HEK293 (cell line): ENCODE measurements around the gene ZKSCAN8.

Source experiments
- CTCF ChIA-PET: fragments of 350-600 bp; formaldehyde crosslinking; extraction: SDS; loops from one replicate; lab custom pipeline; 2021; ENCODE audit warnings: antibody characterized with exemption; lab: Yijun Ruan, JAX
- POLR2A ChIA-PET: fragments of 300-600 bp; formaldehyde crosslinking; extraction: SDS; loops from one replicate; lab custom pipeline; 2020; ENCODE audit warnings: antibody characterized with exemption, inconsistent platforms; lab: Yijun Ruan, JAX
- H3K27ac ChIP-seq: fragments of 200-500 bp; sonication (Bioruptor generic); 2 replicates; pipeline ENCODE4 v1.5.1; 2014; ENCODE audit warnings: low read depth, low read length, control low read depth, inconsistent platforms; ENCODE audit errors: extremely low read depth
- H3K36me3 ChIP-seq, 2 experiments: fragments of 200-500 bp in 1 of 2; sonication (Bioruptor generic) in 1 of 2; 1 replicate in 1 of 2; 2 replicates in 1 of 2; pipeline ENCODE4 v1.5.1; 2014 to 2017; ENCODE audit warnings: inconsistent platforms in 2 of 2, low read length in 2 of 2; ENCODE audit not compliant: control insufficient read depth in 2 of 2, insufficient read depth in 1 of 2
- H3K4me1 ChIP-seq: fragments of 200-500 bp; sonication (Bioruptor generic); 2 replicates; pipeline ENCODE4 v1.5.1; 2014; ENCODE audit warnings: mild to moderate bottlenecking, low read length, inconsistent platforms; ENCODE audit not compliant: control insufficient read depth, insufficient read depth
- H3K4me3 ChIP-seq: 2 replicates; pipeline ENCODE4 v1.5.1; 2011; ENCODE audit warnings: low read depth, mild to moderate bottlenecking, control low read depth, low read length, moderate library complexity
- H3K9me3 ChIP-seq: fragments of 200-500 bp; sonication (Bioruptor generic); 2 replicates; pipeline ENCODE4 v1.5.1; 2014; ENCODE audit warnings: low read depth, low read length, inconsistent platforms; ENCODE audit not compliant: control insufficient read depth, insufficient read depth
- KLF10 ChIP-seq: fragments of 450-650 bp; IDR thresholded peaks from 2 replicates; pipeline ENCODE4 v1.5.1; 2018; ENCODE audit warnings: missing biosample characterization, mild to moderate bottlenecking, missing genetic modification characterization
- MYNN ChIP-seq: fragments of 450-650 bp; formaldehyde crosslinking; IDR thresholded peaks from 2 replicates; pipeline ENCODE4 v1.5.1; 2016; ENCODE audit warnings: missing biosample characterization, missing genetic modification characterization, borderline replicate concordance
- MZF1 ChIP-seq: fragments of 450-650 bp; formaldehyde crosslinking; IDR thresholded peaks from 2 replicates; pipeline ENCODE4 v1.5.1; 2017; ENCODE audit warnings: missing biosample characterization, missing genetic modification characterization, borderline replicate concordance
- PRDM4 ChIP-seq: fragments of 450-650 bp; formaldehyde crosslinking; IDR thresholded peaks from 2 replicates; pipeline ENCODE4 v1.5.1; 2017; ENCODE audit warnings: missing biosample characterization, missing genetic modification characterization
- SP2 ChIP-seq: fragments of 450-650 bp; formaldehyde crosslinking; IDR thresholded peaks from 2 replicates; pipeline ENCODE4 v1.5.1; 2016; ENCODE audit warnings: missing biosample characterization, missing genetic modification characterization
- ZBTB44 ChIP-seq: fragments of 450-650 bp; IDR thresholded peaks from 2 replicates; pipeline ENCODE4 v1.5.1; 2018; ENCODE audit warnings: missing biosample characterization, mild to moderate bottlenecking, missing genetic modification characterization
- ZNF148 ChIP-seq: fragments of 450-650 bp; formaldehyde crosslinking; IDR thresholded peaks from 2 replicates; pipeline ENCODE4 v1.5.0; 2017; ENCODE audit warnings: missing biosample characterization, missing genetic modification characterization, borderline replicate concordance
- ZNF157 ChIP-seq: fragments of 450-650 bp; formaldehyde crosslinking; IDR thresholded peaks from 2 replicates; pipeline ENCODE4 v1.5.1; 2016; ENCODE audit warnings: missing biosample characterization, missing genetic modification characterization
- ZNF175 ChIP-seq: fragments of 450-650 bp; formaldehyde crosslinking; IDR thresholded peaks from 2 replicates; pipeline ENCODE4 v1.5.1; 2016; ENCODE audit warnings: missing biosample characterization, missing genetic modification characterization
- ZNF449 ChIP-seq: fragments of 450-650 bp; formaldehyde crosslinking; IDR thresholded peaks from 2 replicates; pipeline ENCODE4 v1.5.1; 2017; ENCODE audit warnings: missing biosample characterization, mild to moderate bottlenecking, missing genetic modification characterization, moderate library complexity
- ZNF521 ChIP-seq: fragments of 450-650 bp; formaldehyde crosslinking; IDR thresholded peaks from 2 replicates; pipeline ENCODE4 v1.5.1; 2017; ENCODE audit warnings: missing biosample characterization, mild to moderate bottlenecking, missing genetic modification characterization
- ZNF600 ChIP-seq: fragments of 450-650 bp; formaldehyde crosslinking; IDR thresholded peaks from 2 replicates; pipeline ENCODE4 v1.5.1; 2016; ENCODE audit warnings: missing biosample characterization, missing genetic modification characterization
- ZNF623 ChIP-seq: fragments of 450-650 bp; formaldehyde crosslinking; IDR thresholded peaks from 2 replicates; pipeline ENCODE4 v1.5.1; 2016; ENCODE audit warnings: missing biosample characterization, missing genetic modification characterization
- ZNF830 ChIP-seq: fragments of 450-650 bp; IDR thresholded peaks from 2 replicates; pipeline ENCODE4 v1.5.0; 2018; ENCODE audit warnings: missing biosample characterization, missing genetic modification characterization, low read depth, mild to moderate bottlenecking, moderate library complexity
- ZSCAN30 ChIP-seq: fragments of 450-650 bp; IDR thresholded peaks from 2 replicates; pipeline ENCODE4 v1.5.1; 2018; ENCODE audit warnings: missing biosample characterization, mild to moderate bottlenecking, missing genetic modification characterization, moderate library complexity

Gene ZKSCAN8

GRCh38 chr6:28104392-28105244 is 37.1 kb upstream of the ZKSCAN8 start (continued):
- TF ChIP-seq ZNF148 (no peak), ZNF521 (tag by site-specific recombination) (no peak), SP2 (tag by site-specific recombination) (peak; percentile 41), ZNF175 (tag by site-specific recombination) (no peak), ZSCAN30 (tag by site-specific recombination) (peak; percentile 93)

- no peaks in the 10 kb centered on the region for H3K9me3 ChIP-seq
- H3K4me3 ChIP-seq = peak overlapping the region; percentile 62
- H3K36me3 ChIP-seq = no peaks in the 10 kb centered on the region
- ChIA-PET CTCF (interaction anchor here (0.6 to 2.2 kb wide), 12 partner anchors 11 to 551 kb away, joined by 3 to 6 read pairs (median 3); partner anchors contain the start of gene ZSCAN16), POLR2A (interaction anchor here (0.6 to 1.9 kb wide), 20 partner anchors 9 to 268 kb away, joined by 3 to 23 read pairs (median 6); partner anchors contain the start of genes ZKSCAN4, ZKSCAN8, ZNF165 and ZSCAN16)
- H3K4me1 ChIP-seq = no peaks in the 10 kb centered on the region
- peak overlapping the region; percentile 78; the same call in 1 of the 2 replicates for H3K27ac ChIP-seq
- TF ChIP-seq ZNF157 (tag by site-specific recombination) (no peak), PRDM4 (tag by site-specific recombination) (0 out of 2 replicates have a peak, but pooled peaks have one; percentile 7)
Measured at GRCh38 chr6:28105245-28105639, 36.4 kb upstream of the ZKSCAN8 start.

GRCh38 chr6:28107506-28107905 is 34.2 kb upstream of the ZKSCAN8 start:
- Histone ChIP-seq H3K36me3 (no peaks in the 10 kb centered on the region), H3K9me3 (no peaks in the 10 kb centered on the region), H3K4me3 (no peak overlapping the region), H3K27ac (no peak overlapping the region), H3K4me1 (no peaks in the 10 kb centered on the region)
- CTCF ChIA-PET = interaction anchor here (0.7 to 1.0 kb wide), 2 partner anchors 30 to 119 kb away, joined by 3 read pairs; no protein-coding TSS in a partner anchor
- TF ChIP-seq ZNF600 (tag by site-specific recombination) (no peak), MZF1 (no peak), KLF10 (no peak), ZNF449 (no peak), MYNN (tag by site-specific recombination) (no peak), ZNF830 (tag by site-specific recombination) (no peak), ZBTB44 (tag by site-specific recombination) (no peak), ZNF623 (tag by site-specific recombination) (no peak)
- POLR2A ChIA-PET = no interaction called here
